ENCODE measurements around the gene CD5L.

GRCh38 chr1:157820299-157820698 is 21.3 kb downstream of the CD5L start:
- TF ChIP-seq CTCF (IDR thresholded peaks at IDR 0.05; ENCODE audit: low read depth, low read length) (no peak), EZH2phosphoT487 (IDR thresholded peaks at IDR 0.05; ENCODE audit: low read depth) (no peak)

Measured in OCI-LY3 (cell line).